B cell (primary cell): ENCODE measurements around the gene SMC1B. TPM values are rescaled to one million over a fixed set of nuclear protein-coding genes. Genes with fewer than 3 reads are reported as not detected.

Experiments used
- ATAC-seq: fragments of 200-7000 bp; cut with Tn5 transposase; one replicate; pipeline ENCODE4 v1.10.0; 2021; ENCODE audit warnings: low read depth, mild to moderate bottlenecking, moderate number of reproducible peaks, moderate library complexity
- CTCF ChIA-PET: fragments of 350-600 bp; sonication (Branson Sonifier 250); formaldehyde crosslinking; loops from one replicate; lab custom pipeline; 2021; ENCODE audit warnings: antibody characterized with exemption, inconsistent platforms; lab: Charles Lee
- POLR2A ChIA-PET: fragments of 350-600 bp; sonication (Branson Sonifier 250); formaldehyde crosslinking; loops from one replicate; lab custom pipeline; 2021; ENCODE audit warnings: antibody characterized with exemption; lab: Charles Lee
- DNase-seq: peaks from one replicate; pipeline ENCODE4 v3.0.0; 2013
- H2AFZ ChIP-seq: 2 replicates; pipeline ENCODE4 v1.6.1; 2012; ENCODE audit warnings: mild to moderate bottlenecking, low read depth, low read length; ENCODE audit not compliant: insufficient read depth, poor library complexity, severe bottlenecking
- H3K27ac ChIP-seq, 2 donors: 1 replicate in 1 of 2; 2 replicates in 1 of 2; pipeline ENCODE4 v1.5.1; 2012 to 2013; ENCODE audit warnings: low read length in 2 of 2, mild to moderate bottlenecking in 2 of 2, moderate library complexity in 1 of 2
- H3K27me3 ChIP-seq, 4 experiments: fragments of 200-600 bp in 1 of 4; sonication (generic) in 1 of 4; replicated peaks in 1 of 4; 1 replicate in 2 of 4; 2 replicates in 2 of 4; pipeline versions ENCODE4 v1.6.1 to v1.7.0; 2013 to 2016; ENCODE audit warnings: low read length in 3 of 4, mild to moderate bottlenecking in 2 of 4, mixed read lengths in 1 of 4, moderate library complexity in 1 of 4; ENCODE audit not compliant: insufficient read depth in 4 of 4, control insufficient read depth in 3 of 4; ENCODE audit errors: control extremely low read depth in 1 of 4
- H3K36me3 ChIP-seq, 2 experiments: replicated peaks in 1 of 2; 1 replicate in 1 of 2; 2 replicates in 1 of 2; pipeline versions ENCODE4 v1.6.1 to v1.7.1; 2013; ENCODE audit warnings: low read length in 1 of 2; ENCODE audit not compliant: insufficient read depth in 2 of 2, control insufficient read depth in 1 of 2; ENCODE audit errors: control extremely low read depth in 1 of 2, extremely low read depth in 1 of 2
- H3K4me1 ChIP-seq, 2 donors: fragments of 200-600 bp in 1 of 2; sonication (generic) in 1 of 2; 1 replicate in 1 of 2; 2 replicates in 1 of 2; pipeline versions ENCODE4 v1.5.1 to v1.6.1; 2013 to 2017; ENCODE audit warnings: low read length in 2 of 2; ENCODE audit not compliant: control insufficient read depth in 2 of 2, insufficient read depth in 2 of 2
- H3K4me2 ChIP-seq: replicated peaks from 2 replicates; pipeline ENCODE3; 2012; ENCODE audit warnings: mild to moderate bottlenecking, low read depth, low read length; ENCODE audit not compliant: poor library complexity, severe bottlenecking
- H3K4me3 ChIP-seq, 5 experiments: fragments of 200-600 bp in 1 of 5; sonication (generic) in 1 of 5; 1 replicate in 3 of 5; 2 replicates in 2 of 5; pipeline versions ENCODE4 v1.5.1 to v1.7.0; 2011 to 2016; ENCODE audit warnings: low read length in 4 of 5, mild to moderate bottlenecking in 4 of 5, low read depth in 2 of 5, control low read depth in 1 of 5, moderate library complexity in 1 of 5; ENCODE audit not compliant: insufficient read depth in 1 of 5; ENCODE audit errors: control extremely low read depth in 1 of 5, extremely low read depth in 1 of 5
- H3K79me2 ChIP-seq: fragments of 200-600 bp; sonication (generic); one replicate; pipeline ENCODE4 v1.6.0; 2016; ENCODE audit warnings: low read length; ENCODE audit not compliant: control insufficient read depth, insufficient read depth
- H3K9ac ChIP-seq: fragments of 200-600 bp; sonication (generic); 2 replicates; pipeline ENCODE4 v1.6.1; 2017; ENCODE audit warnings: mild to moderate bottlenecking, low read length, moderate library complexity
- H3K9me3 ChIP-seq, 3 donors: one replicate each; pipeline versions ENCODE4 v1.6.1 to v1.7.1; 2013; ENCODE audit warnings: low read length in 2 of 3; ENCODE audit not compliant: control insufficient read depth in 2 of 3, insufficient read depth in 1 of 3; ENCODE audit errors: control extremely low read depth in 1 of 3
- H4K20me1 ChIP-seq: 2 replicates; pipeline ENCODE4 v1.6.0; 2012; ENCODE audit warnings: mild to moderate bottlenecking, low read length; ENCODE audit not compliant: insufficient read depth, control insufficient read depth, poor library complexity, severe bottlenecking
- H3K27ac Mint-ChIP-seq: one replicate; pipeline ENCODE4 v1.8.0; 2021; ENCODE audit warnings: mixed read lengths
- H3K27me3 Mint-ChIP-seq: one replicate; pipeline ENCODE4 v1.8.0; 2021; ENCODE audit warnings: mixed read lengths
- H3K4me1 Mint-ChIP-seq: one replicate; pipeline ENCODE4 v1.8.0; 2021; ENCODE audit warnings: mixed read lengths
- H3K4me3 Mint-ChIP-seq: one replicate; pipeline ENCODE4 v1.8.0; 2021; ENCODE audit warnings: mixed read lengths
- H3K9me3 Mint-ChIP-seq: one replicate; pipeline ENCODE4 v1.8.0; 2022; ENCODE audit warnings: mixed read lengths; ENCODE audit not compliant: insufficient read depth
- CTCF ChIP-seq: fragments of 200-600 bp; IDR thresholded peaks from one replicate; pipeline ENCODE4 v1.8.0; 2022; ENCODE audit warnings: antibody characterized with exemption, mild to moderate bottlenecking
- EZH2 ChIP-seq: IDR thresholded peaks from 2 replicates; pipeline ENCODE4 v1.6.1; 2012; ENCODE audit warnings: borderline replicate concordance, low read depth, mild to moderate bottlenecking, moderate library complexity, low read length; ENCODE audit not compliant: insufficient read depth, poor library complexity, severe bottlenecking
- WGBS: methylation state at CpG from one replicate; pipeline ENCODE4 v1.1.5; 2013; ENCODE audit warnings: missing lambda C conversion rate; ENCODE audit not compliant: insufficient coverage; 5-methylcytosine and 5-hydroxymethylcytosine counted together
- intact Hi-C: fragments of 100-400 bp; cut with micrococcal nuclease; formaldehyde crosslinking; loops from one replicate; pipeline ENCODE4 v1.10.0; 2022
- polyA plus RNA-seq: library from polyadenylated mRNA; depleted of rRNA; stranded (reverse); fragments of >200 nt; gene quantifications from 2 replicates; pipeline ENCODE4 v1.2.3, GENCODE V29; 2012
- total RNA-seq, 2 donors: library from RNA; stranded (reverse); fragments of 120-200 nt in 1 of 2; gene quantifications; 1 replicate in 1 of 2; 2 replicates in 1 of 2; pipeline versions ENCODE4 v1.2.3 to v1.2.4, GENCODE V29; 2013 to 2022

SMC1B gene
- total and polyA plus RNA-seq, 2 donors (not counting 1 experiment from before 2014, with no cell fraction given): 0.07 TPM; not detected in 1

DNA sequence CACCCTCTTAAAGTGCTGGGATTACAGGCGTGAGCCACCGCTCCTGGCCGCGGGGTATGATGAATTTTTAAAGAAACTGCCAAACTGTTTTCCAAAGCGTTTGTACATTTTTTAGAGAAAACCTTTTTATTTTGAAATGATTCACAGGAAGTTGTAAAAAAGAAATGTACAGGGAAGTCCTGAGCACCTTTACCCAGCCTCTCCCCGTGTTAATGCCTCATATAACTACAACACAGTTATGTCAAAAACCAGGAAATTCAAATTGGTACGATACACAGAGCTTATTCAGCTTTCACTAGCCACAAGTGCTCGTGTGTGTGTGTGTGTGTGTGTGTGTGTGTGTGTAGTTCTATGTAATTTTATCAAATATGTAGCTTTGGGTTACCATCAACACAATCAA is 110.6 kb downstream of the SMC1B start:
- no peak overlapping the region for H3K4me3 Mint-ChIP-seq
- POLR2A ChIA-PET: no interaction called here
- CTCF ChIA-PET: interaction anchor here (0.7 kb wide), 1 partner anchor 90 kb away, joined by 4 read pairs; no protein-coding TSS in a partner anchor
- Histone ChIP-seq H3K4me3 (no peak overlapping the region), H2AFZ (no peak overlapping the region), H3K27me3 (no peaks in the 10 kb centered on the region), H3K9ac (no peak overlapping the region), H3K79me2 (no peaks in the 10 kb centered on the region), H3K9me3 (no peaks in the 10 kb centered on the region), H3K4me1 (no peaks in the 10 kb centered on the region), H4K20me1 (no peaks in the 10 kb centered on the region), H3K4me2 (no peak overlapping the region), H3K36me3 (no peaks in the 10 kb centered on the region), H3K27ac (no peak overlapping the region)
- H3K27ac Mint-ChIP-seq: no peak overlapping the region
- H3K9me3 Mint-ChIP-seq: no peaks in the 10 kb centered on the region
- H3K27me3 Mint-ChIP-seq: no peaks in the 10 kb centered on the region
- intact Hi-C loops: no loop called here
- peaks cover 5% of the 10 kb centered on the region for H3K4me1 Mint-ChIP-seq
- TF ChIP-seq CTCF: no peak
- TF ChIP-seq EZH2: no peak
- ATAC-seq: no peak
- no peak for DNase-seq
- WGBS: 98% methylated on average over 4 of the region's 8 CpGs

DNA sequence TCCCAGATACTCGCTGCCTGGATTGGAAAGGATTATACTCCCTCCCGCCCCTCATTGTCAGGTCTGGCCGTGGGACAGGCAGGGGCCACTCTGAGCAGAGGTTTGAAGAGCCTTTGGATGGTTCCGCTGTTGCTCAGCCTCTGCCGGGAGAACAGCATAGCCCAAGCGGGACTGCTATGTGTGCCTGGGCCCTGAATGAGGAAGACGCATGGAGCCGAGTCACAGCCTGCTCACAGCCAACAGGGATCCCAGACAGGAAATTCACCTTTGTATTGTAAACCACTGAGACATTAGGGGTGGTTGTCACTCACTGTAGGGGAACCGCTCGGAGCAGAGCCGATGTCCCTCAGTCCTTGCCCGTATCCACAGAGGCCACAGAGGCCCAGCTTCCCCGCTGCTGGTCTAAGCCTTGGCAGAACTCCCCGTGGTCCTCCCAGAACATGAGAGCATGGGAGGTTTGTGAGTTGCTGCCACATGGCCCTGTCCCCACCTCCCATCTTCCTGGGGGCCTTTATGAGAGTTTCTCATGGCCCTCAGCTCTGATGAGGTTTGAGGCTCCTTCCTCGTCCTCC is 114.4 kb downstream of the SMC1B start:
- no peak for ATAC-seq
- no peak for TF ChIP-seq CTCF
- TF ChIP-seq EZH2: no peak
- H3K9me3 ChIP-seq: no peaks in the 10 kb centered on the region
- H3K4me1 ChIP-seq: peaks cover 15 to 21% of the 10 kb centered on the region in 2 donors
- H3K27me3 ChIP-seq: no peaks in the 10 kb centered on the region
- WGBS: 86% methylated on average over 15 of the region's 15 CpGs
- H3K36me3 ChIP-seq: no peaks in the 10 kb centered on the region
- ChIA-PET POLR2A (no interaction called here), CTCF (no interaction called here)
- no peak overlapping the region for H3K4me2 ChIP-seq
- Mint-ChIP-seq H3K9me3 (no peaks in the 10 kb centered on the region), H3K27me3 (no peaks in the 10 kb centered on the region), H3K4me3 (no peak overlapping the region), H3K4me1 (peaks cover 22% of the 10 kb centered on the region), H3K27ac (no peak overlapping the region)
- DNase-seq: no peak
- intact Hi-C loops: no loop called here
- no peak overlapping the region for H3K27ac ChIP-seq
- H3K4me3 ChIP-seq: no peak overlapping the region
- no peaks in the 10 kb centered on the region for H3K79me2 ChIP-seq
- no peaks in the 10 kb centered on the region for H4K20me1 ChIP-seq
- no peak overlapping the region for H3K9ac ChIP-seq
- no peak overlapping the region for H2AFZ ChIP-seq
